ENCODE measurements around the gene OR10A5. TPM values are rescaled to one million over a fixed set of nuclear protein-coding genes. Genes with fewer than 3 reads are reported as not detected.
"Not testable (repeated sequence)": the region's sequence is repeated elsewhere in the genome, so short reads cannot be mapped to it uniquely, and the experiment has no call there.

OR10A5 gene, protein sequence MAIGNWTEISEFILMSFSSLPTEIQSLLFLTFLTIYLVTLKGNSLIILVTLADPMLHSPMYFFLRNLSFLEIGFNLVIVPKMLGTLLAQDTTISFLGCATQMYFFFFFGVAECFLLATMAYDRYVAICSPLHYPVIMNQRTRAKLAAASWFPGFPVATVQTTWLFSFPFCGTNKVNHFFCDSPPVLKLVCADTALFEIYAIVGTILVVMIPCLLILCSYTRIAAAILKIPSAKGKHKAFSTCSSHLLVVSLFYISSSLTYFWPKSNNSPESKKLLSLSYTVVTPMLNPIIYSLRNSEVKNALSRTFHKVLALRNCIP
- 1 to 10 TPM in 2 of 8 experiments, under 1 TPM in 3, not detected in 3; 0.16 to 1.8 (median 0.76) TPM for total RNA-seq

DNA sequence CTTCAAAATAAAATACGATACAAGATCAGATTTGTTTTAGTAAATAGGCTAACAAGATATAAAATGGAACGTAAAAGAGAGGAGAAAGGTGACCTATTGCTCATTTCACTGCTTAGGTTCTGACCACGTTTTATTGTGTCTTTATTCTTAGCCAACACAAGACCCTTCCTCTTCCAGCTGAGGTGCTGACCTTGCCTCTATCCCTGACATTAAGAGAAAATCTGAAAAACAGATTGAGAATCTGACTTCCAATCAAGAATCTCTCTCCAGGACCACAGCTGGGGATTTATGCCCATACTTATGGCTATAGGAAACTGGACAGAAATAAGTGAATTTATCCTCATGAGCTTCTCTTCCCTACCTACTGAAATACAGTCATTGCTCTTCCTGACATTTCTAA lies at the start of gene OR10A5:
Gene OR10A5 (plus strand): TSS at position 301 of the 400 bp plus-strand sequence. CDS start 0 bp downstream, at position 301.
- no peak within 1 kb of the TSS for H3K4me3 ChIP-seq
- WGBS, 10 experiments: 10 to 89% (median 61%) methylated on average over 2 to 3 of the region's 3 CpGs; no CpG with 5 or more reads in 1 of the 10 experiments
- no peaks in the 10 kb centered on the region for H3K4me1 ChIP-seq (replicated peaks in 1 of 2)
- in situ Hi-C loops (cut with MboI; ENCODE audit: low pct_unique_long_range_greater_than_20kb in 2 of 9, low sequenced_read_pairs in 9 of 9, unreplicated experiment in 9 of 9): loop anchor here in 1 of 9 experiments (25.0 kb wide), 1 partner anchor 108 kb away; no protein-coding TSS in a partner anchor
- ATAC-seq (replicated peaks in 6 of 8): no peak
- no peak within 1 kb of the TSS for H3K27ac ChIP-seq

DNA sequence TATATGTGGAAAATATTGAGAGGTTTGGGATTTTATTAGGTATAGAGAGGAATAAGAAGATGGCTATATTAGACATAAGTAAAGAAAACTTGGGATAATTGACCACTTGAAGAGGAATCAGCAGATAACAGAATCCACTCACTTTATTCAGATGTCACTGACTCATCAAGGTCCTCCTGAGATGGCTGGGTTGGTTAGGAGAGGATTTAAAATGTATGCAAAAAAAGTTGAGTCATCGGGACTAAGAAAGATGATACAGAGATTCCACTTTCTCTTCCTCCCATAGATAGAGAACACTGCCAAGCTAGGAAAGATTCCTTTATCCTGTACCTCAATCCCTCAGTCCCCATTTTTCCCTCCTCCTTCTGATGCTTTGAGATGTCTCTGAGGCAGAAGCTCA lies 46.1 kb upstream of the OR10A5 start, which contains the start of gene OR6A2:
Gene OR6A2 (minus strand): TSS at position 288 of the 400 bp plus-strand sequence. CDS start 3,981 bp downstream, outside the sequence.
- Histone ChIP-seq H3K27ac (no peak within 1 kb of the TSS), H3K4me3 (no peak within 1 kb of the TSS), H3K4me1 (replicated peaks in 1 of 2) (no peaks in the 10 kb centered on the region)
- WGBS, 10 experiments: 0 to 100% (median 48%) methylated on average over 1 of the region's 1 CpG; no CpG with 5 or more reads in 2 of the 10 experiments
- ATAC-seq (replicated peaks in 6 of 8): peak in 3 of 8 experiments; percentile 75 to 99 (median 98)
- in situ Hi-C loops (cut with MboI; ENCODE audit: low pct_unique_long_range_greater_than_20kb in 2 of 9, low sequenced_read_pairs in 9 of 9, unreplicated experiment in 9 of 9): no loop called here

DNA sequence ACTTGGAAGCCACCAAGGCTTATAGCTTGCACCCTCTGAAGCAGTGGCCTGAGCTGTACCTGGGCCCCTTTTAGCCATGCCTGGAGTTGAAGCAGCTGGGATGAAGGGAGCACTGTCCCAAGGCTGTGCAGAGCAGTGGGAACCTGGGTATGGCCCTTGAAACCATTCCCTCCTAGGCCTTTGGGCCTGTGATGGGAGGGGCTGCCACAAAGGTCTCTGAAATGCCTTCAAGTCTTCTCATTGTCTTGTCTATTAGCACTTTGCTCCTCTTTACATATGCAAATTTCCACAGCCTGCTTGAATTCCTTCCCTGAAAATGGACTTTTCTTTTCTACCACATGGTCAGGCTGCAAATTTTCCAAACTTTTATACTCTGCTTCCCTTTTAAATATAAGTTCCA lies 44.4 kb upstream of the OR10A5 start:
- H3K4me3 ChIP-seq; H3K27ac ChIP-seq; in situ Hi-C loops (cut with MboI; ENCODE audit: low pct_unique_long_range_greater_than_20kb in 2 of 9, low sequenced_read_pairs in 9 of 9, unreplicated experiment in 9 of 9); H3K4me1 ChIP-seq (replicated peaks in 1 of 2): not testable (repeated sequence)
- peak in 3 of 8 experiments; percentile 38 to 69 (median 39) for ATAC-seq (replicated peaks in 6 of 8)

DNA sequence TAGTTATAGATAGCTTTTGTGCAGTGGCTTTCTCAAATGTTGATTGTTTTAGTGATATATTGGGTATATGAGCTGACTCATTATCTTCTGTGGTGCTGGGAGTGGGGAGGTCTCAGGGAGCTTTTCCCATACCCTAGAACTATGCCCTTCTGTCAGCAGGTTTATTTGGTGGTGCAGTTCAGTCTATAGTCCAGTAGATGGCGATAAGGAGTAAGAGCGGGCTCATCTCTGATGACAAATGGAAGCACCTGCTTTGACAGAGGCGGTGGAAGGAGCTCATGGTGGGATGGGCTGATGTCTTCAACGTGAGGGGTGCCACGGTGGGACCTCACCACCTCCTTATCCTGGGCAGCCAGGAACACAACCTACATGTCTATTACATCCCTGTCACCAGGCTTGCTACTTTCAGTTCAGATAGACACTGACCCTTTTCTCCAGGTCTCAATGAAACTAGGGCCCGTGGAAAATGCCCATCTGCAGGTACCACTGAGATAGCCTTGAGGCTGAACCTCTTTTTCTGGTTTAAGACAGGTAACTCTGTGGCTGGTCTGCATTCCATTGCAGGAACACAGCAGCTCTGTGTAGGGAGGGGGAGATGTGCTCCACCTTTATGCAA lies 33.0 kb upstream of the OR10A5 start:
- in situ Hi-C loops (cut with MboI; ENCODE audit: low pct_unique_long_range_greater_than_20kb in 2 of 9, low sequenced_read_pairs in 9 of 9, unreplicated experiment in 9 of 9): no loop called here
- Histone ChIP-seq H3K4me3 (no peak overlapping the region), H3K4me1 (replicated peaks in 1 of 2) (no peaks in the 10 kb centered on the region), H3K27ac (no peak overlapping the region)
- ATAC-seq (replicated peaks in 6 of 8): peak; percentile 48 to 83 (median 68)
- WGBS, 10 experiments: 0 to 20% (median 13%) methylated on average over 1 to 6 of the region's 6 CpGs; no CpG with 5 or more reads in 2 of the 10 experiments

DNA sequence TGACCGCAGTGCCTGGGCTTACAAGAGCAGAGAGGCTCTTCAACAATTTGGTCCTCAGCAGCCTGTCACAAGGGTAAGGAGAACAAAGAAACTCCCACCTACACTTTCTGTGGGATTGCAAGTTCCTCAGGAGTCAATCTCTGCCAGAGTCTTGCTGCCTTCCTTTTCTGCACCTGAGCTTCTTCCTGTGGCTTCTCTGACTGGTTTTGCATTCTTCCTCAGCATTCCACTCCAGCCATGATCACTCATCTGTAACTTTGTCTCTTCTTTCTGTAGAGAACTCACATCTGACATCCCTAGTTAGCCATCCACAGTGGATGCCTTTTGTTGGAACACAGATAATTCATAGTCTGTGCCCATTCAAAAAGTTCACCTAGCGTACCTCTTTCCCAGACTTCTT lies 31.8 kb upstream of the OR10A5 start:
- WGBS, 10 experiments: 33 to 100% (median 64%) methylated on average over 1 to 2 of the region's 2 CpGs; no CpG with 5 or more reads in 2 of the 10 experiments
- H3K4me3 ChIP-seq: no peak overlapping the region
- no peak for ATAC-seq (replicated peaks in 6 of 8)
- in situ Hi-C loops (cut with MboI; ENCODE audit: low pct_unique_long_range_greater_than_20kb in 2 of 9, low sequenced_read_pairs in 9 of 9, unreplicated experiment in 9 of 9): no loop called here
- no peak overlapping the region for H3K27ac ChIP-seq
- H3K4me1 ChIP-seq (replicated peaks in 1 of 2): no peaks in the 10 kb centered on the region

DNA sequence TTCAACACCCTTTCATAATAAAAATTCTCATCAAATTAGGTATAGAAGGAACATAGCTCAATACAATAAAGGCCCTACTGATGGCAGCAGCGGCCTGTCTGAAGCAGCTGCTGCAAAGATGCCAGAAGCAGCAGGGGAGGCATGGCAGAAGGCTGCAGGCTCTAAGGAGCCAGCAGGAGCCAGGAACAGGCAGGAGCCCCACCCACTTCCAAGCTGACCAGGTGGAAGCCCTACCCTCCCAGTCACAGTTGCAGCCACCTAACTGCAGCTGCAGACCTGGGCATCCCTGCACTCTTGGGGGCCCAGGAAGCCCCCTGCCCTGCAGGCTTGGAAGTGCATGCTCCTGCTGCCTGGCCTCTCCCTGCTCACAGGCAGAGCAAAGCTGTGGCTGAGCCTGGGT lies 27.8 kb upstream of the OR10A5 start:
- peak in 5 of 8 experiments; percentile 33 to 98 (median 76) for ATAC-seq (replicated peaks in 6 of 8)
- WGBS, 10 experiments: 0 to 86% (median 54%) methylated on average over 1 of the region's 1 CpG; no CpG with 5 or more reads in 4 of the 10 experiments
- H3K27ac ChIP-seq: no peak overlapping the region
- H3K4me3 ChIP-seq: no peak overlapping the region
- in situ Hi-C loops (cut with MboI; ENCODE audit: low pct_unique_long_range_greater_than_20kb in 2 of 9, low sequenced_read_pairs in 9 of 9, unreplicated experiment in 9 of 9): no loop called here
- H3K4me1 ChIP-seq (replicated peaks in 1 of 2): no peaks in the 10 kb centered on the region

DNA sequence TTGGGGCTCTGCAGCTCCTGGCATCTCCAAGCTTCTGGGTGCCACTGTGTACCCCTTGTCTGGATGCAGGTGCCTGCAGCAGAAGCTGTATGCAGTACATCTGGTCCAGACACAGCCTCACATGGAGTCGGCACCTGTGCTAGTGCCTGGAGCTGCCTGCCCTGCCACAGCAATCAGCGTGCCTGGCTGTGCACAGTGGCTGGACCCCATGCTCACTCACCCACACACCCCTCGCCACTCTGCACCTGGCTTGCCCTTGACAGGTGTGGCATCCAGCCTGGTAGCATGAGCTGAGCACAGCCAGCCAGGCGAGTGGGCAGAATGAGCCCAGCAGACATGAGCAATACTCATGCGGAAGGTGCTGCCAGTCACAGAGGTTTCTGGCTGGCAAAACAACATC lies 26.5 kb upstream of the OR10A5 start:
- in situ Hi-C loops (cut with MboI; ENCODE audit: low pct_unique_long_range_greater_than_20kb in 2 of 9, low sequenced_read_pairs in 9 of 9, unreplicated experiment in 9 of 9): no loop called here
- ATAC-seq (replicated peaks in 6 of 8): no peak
- no peak overlapping the region for H3K27ac ChIP-seq
- no peak overlapping the region for H3K4me3 ChIP-seq
- 83 to 100% methylated on average over 1 of the region's 5 CpGs; no CpG with 5 or more reads in 8 of the 10 experiments for WGBS, 10 experiments
- no peaks in the 10 kb centered on the region for H3K4me1 ChIP-seq (replicated peaks in 1 of 2)

DNA sequence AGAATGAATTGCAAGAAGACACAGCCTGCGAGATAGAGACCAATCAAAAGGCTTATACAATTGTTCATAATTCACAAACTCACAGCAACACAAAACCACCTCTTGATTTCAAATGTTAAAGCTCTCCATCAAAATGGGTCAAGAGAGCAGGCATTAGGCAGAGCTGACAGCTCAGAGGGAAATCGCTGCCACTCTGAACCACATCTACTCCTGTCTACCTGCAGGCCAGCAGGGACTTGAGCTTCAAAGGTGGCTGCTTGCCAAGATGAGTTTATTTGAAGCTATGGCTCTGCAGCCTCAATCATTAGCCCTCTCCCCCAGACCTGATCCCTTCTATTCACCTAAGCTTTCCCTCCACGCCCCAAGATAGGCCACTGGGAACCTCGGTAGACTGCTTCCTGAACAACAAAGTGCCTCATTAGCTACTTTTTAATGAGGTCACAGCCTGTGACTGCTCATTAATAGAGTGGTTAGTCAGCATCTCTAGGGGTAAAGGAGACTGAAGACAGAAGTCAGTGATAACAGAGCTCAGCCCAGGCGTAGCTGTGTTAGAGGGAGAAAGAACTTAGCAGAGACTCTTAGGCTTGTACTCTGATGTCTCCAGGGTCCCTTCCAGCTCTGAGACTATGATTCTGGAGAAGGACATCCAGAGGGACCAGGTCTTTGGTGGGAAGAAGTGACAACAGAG lies 21.2 kb upstream of the OR10A5 start:
- no peak for ATAC-seq (replicated peaks in 6 of 8)
- Histone ChIP-seq H3K4me3 (no peak overlapping the region), H3K27ac (peak overlapping the region in 1 of 2 donors; percentile 51), H3K4me1 (replicated peaks in 1 of 2) (no peaks in the 10 kb centered on the region)
- 45 to 100% (median 84%) methylated on average over 1 to 5 of the region's 5 CpGs; no CpG with 5 or more reads in 4 of the 10 experiments for WGBS, 10 experiments
- in situ Hi-C loops (cut with MboI; ENCODE audit: low pct_unique_long_range_greater_than_20kb in 2 of 9, low sequenced_read_pairs in 9 of 9, unreplicated experiment in 9 of 9): no loop called here

DNA sequence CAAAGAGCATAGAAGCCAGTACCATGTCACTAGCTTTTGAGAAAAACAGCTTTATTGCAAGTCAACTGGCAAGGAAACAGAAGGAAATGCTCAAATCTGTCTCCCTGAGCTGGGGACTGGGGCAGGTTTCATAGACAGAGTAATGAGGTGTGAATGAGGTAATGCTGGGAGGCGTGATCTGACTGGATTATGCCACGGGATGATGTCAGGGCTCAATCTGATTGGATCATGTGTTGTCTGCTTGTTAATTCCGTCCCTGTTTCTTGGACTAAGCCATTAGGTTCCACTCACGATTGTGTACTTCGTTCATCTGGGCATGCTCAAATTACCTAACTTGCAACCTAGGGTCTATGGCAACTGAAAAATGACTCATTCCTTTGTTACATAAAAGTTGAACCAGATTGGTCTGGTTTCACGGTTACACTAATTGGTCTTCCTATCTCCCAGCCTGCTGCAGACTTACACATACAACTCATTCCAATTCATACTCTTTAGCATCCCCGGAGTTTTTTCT lies 20.2 kb upstream of the OR10A5 start:
- Histone ChIP-seq H3K4me1 (replicated peaks in 1 of 2) (no peaks in the 10 kb centered on the region), H3K4me3 (no peak overlapping the region), H3K27ac (peak overlapping the region in 1 of 2 donors; percentile 51)
- WGBS, 10 experiments: 52 to 100% (median 79%) methylated on average over 1 to 6 of the region's 7 CpGs
- ATAC-seq (replicated peaks in 6 of 8): peak in 5 of 8 experiments; percentile 92 to 98 (median 96)
- in situ Hi-C loops (cut with MboI; ENCODE audit: low pct_unique_long_range_greater_than_20kb in 2 of 9, low sequenced_read_pairs in 9 of 9, unreplicated experiment in 9 of 9): loop anchor here in 1 of 9 experiments (25.0 kb wide), 1 partner anchor 88 kb away; no protein-coding TSS in a partner anchor

DNA sequence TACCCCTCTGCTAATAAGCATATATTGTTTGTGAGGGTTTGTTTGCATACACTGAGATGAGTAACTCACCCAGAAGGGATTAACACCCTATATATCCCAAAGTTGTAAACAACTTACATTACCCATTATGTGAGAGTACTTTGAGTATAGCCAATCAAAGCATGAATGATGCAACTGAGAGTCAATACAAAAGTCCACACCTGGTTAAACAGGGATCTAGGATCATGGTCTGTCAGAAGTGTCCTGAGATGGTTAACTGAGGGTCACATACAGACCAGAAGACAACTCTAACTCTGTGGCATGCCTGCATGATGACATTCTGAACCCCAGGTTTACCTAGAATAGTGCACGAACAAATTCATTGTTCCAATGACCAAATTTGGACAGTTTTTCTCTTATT lies 17.4 kb upstream of the OR10A5 start:
- no peak overlapping the region for H3K27ac ChIP-seq
- no peak for ATAC-seq (replicated peaks in 6 of 8)
- in situ Hi-C loops (cut with MboI; ENCODE audit: low pct_unique_long_range_greater_than_20kb in 2 of 9, low sequenced_read_pairs in 9 of 9, unreplicated experiment in 9 of 9): loop anchor here in 1 of 9 experiments (25.0 kb wide), 1 partner anchor 91 kb away; no protein-coding TSS in a partner anchor
- H3K4me1 ChIP-seq (replicated peaks in 1 of 2): no peaks in the 10 kb centered on the region
- no peak overlapping the region for H3K4me3 ChIP-seq
- WGBS, 10 experiments: 0 to 100% (median 83%) methylated on average over 1 of the region's 1 CpG; no CpG with 5 or more reads in 4 of the 10 experiments

DNA sequence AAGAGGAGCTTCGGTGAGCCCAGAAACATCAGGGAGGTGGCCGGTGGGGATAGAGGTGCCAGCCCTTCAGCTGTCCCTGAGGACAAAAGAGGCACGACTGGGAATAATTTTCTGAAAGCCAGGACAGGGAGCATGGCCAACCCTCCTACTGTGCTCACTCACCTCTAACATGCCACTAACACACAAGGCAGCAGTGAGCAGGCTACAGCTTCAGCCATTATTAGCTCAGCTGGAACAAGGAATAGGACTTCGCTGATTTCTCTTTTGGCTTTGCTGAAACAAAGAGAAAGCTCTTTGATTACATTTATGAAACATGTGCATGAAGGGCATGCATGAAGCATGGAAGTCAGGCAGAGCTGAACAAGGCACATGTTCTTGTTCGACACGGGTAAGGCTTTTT lies 12.1 kb upstream of the OR10A5 start:
- ATAC-seq (replicated peaks in 6 of 8): no peak
- in situ Hi-C loops (cut with MboI; ENCODE audit: low pct_unique_long_range_greater_than_20kb in 2 of 9, low sequenced_read_pairs in 9 of 9, unreplicated experiment in 9 of 9): loop anchor here in 1 of 9 experiments (25.0 kb wide), 1 partner anchor 96 kb away; no protein-coding TSS in a partner anchor
- WGBS, 10 experiments: 11 to 83% (median 67%) methylated on average over 1 to 6 of the region's 6 CpGs; no CpG with 5 or more reads in 1 of the 10 experiments
- no peaks in the 10 kb centered on the region for H3K4me1 ChIP-seq (replicated peaks in 1 of 2)
- no peak overlapping the region for H3K27ac ChIP-seq
- H3K4me3 ChIP-seq: no peak overlapping the region

DNA sequence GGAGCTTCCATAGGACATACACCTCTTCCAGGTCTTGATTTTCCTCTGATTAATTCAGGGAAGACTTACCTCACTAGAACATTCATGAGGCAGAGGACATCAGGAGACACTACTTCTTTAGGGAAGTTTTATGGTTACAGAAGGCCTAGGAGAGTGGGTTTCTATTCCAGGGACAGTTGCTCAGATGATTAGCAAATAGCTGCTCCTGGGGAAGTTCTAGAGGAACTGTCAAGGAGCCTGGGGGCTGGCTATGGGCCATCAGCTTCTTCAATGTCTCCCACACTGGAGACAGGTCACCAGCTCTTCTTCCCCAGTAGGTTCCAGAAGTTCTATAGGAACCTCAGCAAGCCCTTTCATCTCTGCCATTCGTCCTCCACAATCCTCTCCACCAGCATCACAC lies 11.5 kb upstream of the OR10A5 start:
- WGBS, 10 experiments: 50 to 75% (median 67%) methylated on average over 1 of the region's 1 CpG; no CpG with 5 or more reads in 7 of the 10 experiments
- in situ Hi-C loops (cut with MboI; ENCODE audit: low pct_unique_long_range_greater_than_20kb in 2 of 9, low sequenced_read_pairs in 9 of 9, unreplicated experiment in 9 of 9): loop anchor here in 1 of 9 experiments (25.0 kb wide), 1 partner anchor 97 kb away; no protein-coding TSS in a partner anchor
- no peak overlapping the region for H3K4me3 ChIP-seq

More for the DNA sequence above, 11.5 kb upstream of the OR10A5 start:
- H3K4me1 ChIP-seq (replicated peaks in 1 of 2): no peaks in the 10 kb centered on the region
- no peak for ATAC-seq (replicated peaks in 6 of 8)
- H3K27ac ChIP-seq: no peak overlapping the region

Data from motor neuron (in vitro differentiated cells).